Right lobe of liver (tissue), 6 donors: ENCODE results near the gene HMGB4. TPM values are rescaled to one million over a fixed set of nuclear protein-coding genes. Genes with fewer than 3 reads are reported as not detected.

Source experiments
- ATAC-seq, 4 donors: fragments of 200-7000 bp; cut with Tn5 transposase; one replicate each; pipeline ENCODE4 v1.9.1; 2020; ENCODE audit warnings: mild to moderate bottlenecking in 4 of 4, moderate library complexity in 4 of 4
- DNase-seq, 3 donors: peaks; one replicate each; pipeline ENCODE4 v3.0.0-alpha.2; 2020
- H3K27ac ChIP-seq, 3 donors: fragments of 200-600 bp; one replicate each; pipeline ENCODE4 v1.8.0; 2022
- H3K27me3 ChIP-seq, 2 donors: fragments of 200-600 bp; one replicate each; pipeline ENCODE4 v1.8.0; 2022
- H3K36me3 ChIP-seq, 4 donors: fragments of 200-600 bp; sonication (generic) in 1 of 4; one replicate each; pipeline versions ENCODE4 v1.5.1 to v1.8.0; 2017 to 2022; ENCODE audit warnings: control low read depth in 1 of 4
- H3K4me1 ChIP-seq, 4 donors: fragments of 200-600 bp; sonication (generic) in 1 of 4; one replicate each; pipeline versions ENCODE4 v1.5.1 to v1.8.0; 2017 to 2022; ENCODE audit warnings: control low read depth in 1 of 4
- H3K4me3 ChIP-seq, 3 donors: fragments of 200-600 bp; one replicate each; pipeline ENCODE4 v1.8.0; 2022
- H3K9me3 ChIP-seq, 4 donors: fragments of 200-600 bp; sonication (generic) in 1 of 4; one replicate each; pipeline versions ENCODE4 v1.5.1 to v1.8.0; 2017 to 2022; ENCODE audit warnings: control low read depth in 1 of 4
- POLR2A ChIP-seq: fragments of 450-650 bp; IDR thresholded peaks from one replicate; pipeline ENCODE4 v1.6.1; 2017; ENCODE audit warnings: antibody characterized with exemption, mild to moderate bottlenecking
- WGBS: methylation state at CpG from one replicate; pipeline ENCODE4 v1.1.6; 2018; ENCODE audit warnings: low coverage, low lambda C conversion rate; ENCODE audit not compliant: insufficient coverage; ENCODE audit errors: missing lambda C conversion rate; 5-methylcytosine and 5-hydroxymethylcytosine counted together
- intact Hi-C, 2 donors: fragments of 100-400 bp; cut with DNase I; formaldehyde crosslinking; loops; one replicate each; pipeline versions ENCODE4 v1.11.2 to v1.14.1; 2022
- total RNA-seq, 6 experiments: library from RNA; depleted of rRNA in 2 of 6; stranded (reverse); fragments of >200 nt in 2 of 6; fragmentation: NEBNext Ultra II Directional in 3 of 6; extraction: Animal tissue kit (Norgen Biotek cat#: 25700) in 3 of 6; gene quantifications; one replicate each; pipeline versions ENCODE4 v1.1.0 to v1.2.4, GENCODE V29; 2016 to 2023
- TF ChIP-seq, protein P1 (sequence below), 4 donors: fragments of 200-600 bp in 3 of 4; fragments of 450-650 bp in 1 of 4; IDR thresholded peaks; one replicate each; pipeline versions ENCODE4 v1.5.1 to v1.8.0; 2016 to 2022; ENCODE audit warnings: antibody characterized with exemption in 4 of 4, mild to moderate bottlenecking in 2 of 4
- donor health status: DM: no; HTN: yes; CAD: no.
- donor health status: DM: no; HTN: no; CAD: no.
- donor health status: DM: no; HTN: no; CAD: no.
- donor health status: DM: no; HTN: yes; CAD: no.
- donor health status: DM: no; HTN: yes; CAD: no.

Gene HMGB4
- total RNA-seq, 6 experiments from 2014 or later = not detected

DNA sequence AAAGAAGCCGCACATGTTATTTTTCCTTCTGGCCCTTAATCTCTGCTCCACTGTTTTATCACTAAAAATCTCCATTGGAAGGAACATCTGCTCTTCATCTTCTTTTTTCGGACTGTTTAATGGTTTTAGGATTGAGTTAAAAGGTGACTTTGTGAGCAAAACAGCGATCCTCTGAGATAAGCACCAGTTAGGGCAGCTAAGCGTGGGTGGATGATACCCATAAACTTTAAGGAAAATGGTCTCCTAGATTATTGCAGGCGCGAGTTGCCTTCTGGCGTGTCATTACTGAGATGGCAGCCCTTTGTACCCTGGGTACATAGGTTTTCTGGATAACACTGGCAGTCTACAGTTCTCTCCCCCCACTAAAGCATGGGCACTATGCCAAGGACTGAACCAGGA is 44.0 kb upstream of the HMGB4 start:
- Histone ChIP-seq H3K27me3 (no peaks in the 10 kb centered on the region), H3K27ac (no peak overlapping the region), H3K4me3 (no peak overlapping the region), H3K36me3 (no peaks in the 10 kb centered on the region), H3K9me3 (no peaks in the 10 kb centered on the region), H3K4me1 (no peaks in the 10 kb centered on the region)
- 57% methylated on average over 5 of the region's 7 CpGs for WGBS
- TF ChIP-seq POLR2A = no peak
- TF ChIP-seq, protein P1, sequence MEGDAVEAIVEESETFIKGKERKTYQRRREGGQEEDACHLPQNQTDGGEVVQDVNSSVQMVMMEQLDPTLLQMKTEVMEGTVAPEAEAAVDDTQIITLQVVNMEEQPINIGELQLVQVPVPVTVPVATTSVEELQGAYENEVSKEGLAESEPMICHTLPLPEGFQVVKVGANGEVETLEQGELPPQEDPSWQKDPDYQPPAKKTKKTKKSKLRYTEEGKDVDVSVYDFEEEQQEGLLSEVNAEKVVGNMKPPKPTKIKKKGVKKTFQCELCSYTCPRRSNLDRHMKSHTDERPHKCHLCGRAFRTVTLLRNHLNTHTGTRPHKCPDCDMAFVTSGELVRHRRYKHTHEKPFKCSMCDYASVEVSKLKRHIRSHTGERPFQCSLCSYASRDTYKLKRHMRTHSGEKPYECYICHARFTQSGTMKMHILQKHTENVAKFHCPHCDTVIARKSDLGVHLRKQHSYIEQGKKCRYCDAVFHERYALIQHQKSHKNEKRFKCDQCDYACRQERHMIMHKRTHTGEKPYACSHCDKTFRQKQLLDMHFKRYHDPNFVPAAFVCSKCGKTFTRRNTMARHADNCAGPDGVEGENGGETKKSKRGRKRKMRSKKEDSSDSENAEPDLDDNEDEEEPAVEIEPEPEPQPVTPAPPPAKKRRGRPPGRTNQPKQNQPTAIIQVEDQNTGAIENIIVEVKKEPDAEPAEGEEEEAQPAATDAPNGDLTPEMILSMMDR (IDR thresholded peaks at IDR 0.05) = no peak
- intact Hi-C loops = no loop called here
- ATAC-seq (no peak), DNase-seq (no peak)

DNA sequence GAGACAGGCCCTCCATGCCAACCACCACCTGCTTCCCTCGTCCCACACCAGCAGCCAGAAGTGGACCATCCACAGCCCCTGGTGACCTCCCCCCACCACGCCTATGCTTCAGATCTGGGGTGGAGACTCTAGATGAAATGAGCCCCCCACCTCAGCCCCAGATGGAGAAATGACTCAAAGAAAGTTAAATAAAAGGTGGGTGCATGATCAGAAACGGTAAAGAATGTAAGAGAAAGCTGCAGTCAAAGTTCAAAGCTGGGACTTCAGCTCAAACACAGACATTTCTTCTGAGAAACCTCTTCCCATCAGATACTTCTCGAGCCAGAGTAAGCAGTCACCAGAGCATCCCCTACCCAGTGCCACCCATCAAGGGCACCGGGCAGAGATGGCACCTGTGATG is 43.1 kb upstream of the HMGB4 start:
- 43% methylated on average over 3 of the region's 5 CpGs for WGBS

DNA sequence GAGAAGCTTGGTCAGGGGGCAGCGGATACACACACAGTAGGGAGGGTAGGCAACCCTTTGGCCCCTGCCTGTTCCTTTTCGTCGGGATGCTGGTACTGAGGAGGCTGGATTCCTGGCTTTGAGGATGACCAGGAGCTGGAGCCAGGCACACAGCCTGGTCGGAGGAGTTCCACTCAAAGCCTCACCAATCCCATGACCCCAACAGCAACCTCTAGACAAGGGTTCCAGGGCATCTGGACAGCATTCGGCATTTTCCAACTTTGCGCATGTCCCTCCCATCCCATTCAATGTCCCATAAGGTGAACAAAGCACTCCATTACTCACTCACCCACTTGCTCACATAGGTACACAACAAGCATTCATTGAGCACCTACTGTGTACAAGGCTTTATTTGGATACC is 42.6 kb upstream of the HMGB4 start:
- TF ChIP-seq POLR2A = no peak
- TF ChIP-seq, protein P1 (IDR thresholded peaks at IDR 0.05) = no peak

More for the DNA sequence above, 43.1 kb upstream of the HMGB4 start:
- intact Hi-C loops = no loop called here
- H3K4me3 ChIP-seq = no peak overlapping the region
- H3K27me3 ChIP-seq = no peaks in the 10 kb centered on the region
- no peak for ATAC-seq
- TF ChIP-seq, protein P1 (IDR thresholded peaks at IDR 0.05) = no peak
- TF ChIP-seq POLR2A = no peak
- H3K27ac ChIP-seq = no peak overlapping the region
- H3K9me3 ChIP-seq = no peaks in the 10 kb centered on the region
- no peaks in the 10 kb centered on the region for H3K36me3 ChIP-seq
- H3K4me1 ChIP-seq = no peaks in the 10 kb centered on the region
- no peak for DNase-seq

GRCh38 chr1:33822396-33822795 is 41.5 kb upstream of the HMGB4 start:
- intact Hi-C loops = no loop called here
- DNase-seq = no peak
- no peaks in the 10 kb centered on the region for H3K4me1 ChIP-seq
- ATAC-seq = no peak
- TF ChIP-seq, protein P1 (IDR thresholded peaks at IDR 0.05) = no peak
- no peak for TF ChIP-seq POLR2A
- H3K27ac ChIP-seq = no peak overlapping the region
- H3K4me3 ChIP-seq = no peak overlapping the region
- H3K27me3 ChIP-seq = no peaks in the 10 kb centered on the region
- H3K36me3 ChIP-seq = no peaks in the 10 kb centered on the region
- no peaks in the 10 kb centered on the region for H3K9me3 ChIP-seq
- 34% methylated on average over 4 of the region's 6 CpGs for WGBS

More for the DNA sequence above, 42.6 kb upstream of the HMGB4 start:
- H3K4me3 ChIP-seq = no peak overlapping the region
- H3K27me3 ChIP-seq = no peaks in the 10 kb centered on the region
- ATAC-seq (no peak), DNase-seq (no peak)
- 90% methylated on average over 4 of the region's 6 CpGs for WGBS
- H3K36me3 ChIP-seq = no peaks in the 10 kb centered on the region
- H3K9me3 ChIP-seq = no peaks in the 10 kb centered on the region
- intact Hi-C loops = no loop called here
- no peak overlapping the region for H3K27ac ChIP-seq
- no peaks in the 10 kb centered on the region for H3K4me1 ChIP-seq

DNA sequence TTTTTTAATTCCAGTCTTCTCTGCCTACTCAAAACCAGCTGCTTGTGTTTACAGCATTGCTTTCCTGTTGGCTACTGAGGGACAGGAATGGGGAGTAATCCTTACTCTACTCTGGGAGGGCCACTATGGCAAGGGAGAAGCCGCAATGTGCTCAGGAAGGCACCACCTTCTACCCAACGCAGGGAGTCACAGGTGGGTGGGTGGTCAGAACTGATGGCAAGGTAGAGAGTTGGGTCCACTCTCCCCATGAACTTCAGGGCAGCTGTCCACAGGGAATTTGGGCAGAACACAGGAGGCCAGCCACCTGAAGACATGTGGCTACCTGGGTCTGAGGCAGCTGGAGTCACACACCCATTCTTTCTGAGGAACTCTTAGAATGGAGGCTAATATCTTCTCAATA is 40.5 kb upstream of the HMGB4 start:
- no peak overlapping the region for H3K4me3 ChIP-seq
- H3K27me3 ChIP-seq = no peaks in the 10 kb centered on the region
- TF ChIP-seq, protein P1 (IDR thresholded peaks at IDR 0.05) = no peak
- no peak for TF ChIP-seq POLR2A
- H3K27ac ChIP-seq = no peak overlapping the region
- WGBS = no CpG with 5 or more reads among the region's 2 CpGs
- ATAC-seq = no peak
- no peak for DNase-seq
- intact Hi-C loops = no loop called here
- no peaks in the 10 kb centered on the region for H3K4me1 ChIP-seq
- no peaks in the 10 kb centered on the region for H3K36me3 ChIP-seq
- H3K9me3 ChIP-seq = no peaks in the 10 kb centered on the region
